Activated CD8-positive, alpha-beta memory T cell treated with anti-CD3 and anti-CD28 coated beads, Interleukin-2, amount 10 ng/mL, durations not matched to agents 7 days and 5 days (primary cell): ENCODE measurements around the gene ALG1L2. TPM values are rescaled to one million over a fixed set of nuclear protein-coding genes. Genes with fewer than 3 reads are reported as not detected.
"Not testable (repeated sequence)": the region's sequence is repeated elsewhere in the genome, so short reads cannot be mapped to it uniquely, and the experiment has no call there.

Experiments
- ATAC-seq: fragments of 150-1000 bp; cut with Tn5 transposase; one replicate; pipeline ENCODE4 v1.10.0; 2021; ENCODE audit warnings: moderate library complexity
- CTCF ChIA-PET: fragments of 350-600 bp; sonication (Branson Sonifier 250); formaldehyde crosslinking; loops from one replicate; lab custom pipeline; 2021; ENCODE audit warnings: antibody characterized with exemption; lab: Charles Lee
- DNase-seq: peaks from one replicate; pipeline ENCODE4 v3.0.0-alpha.2; 2020
- H3K27ac Mint-ChIP-seq: one replicate; pipeline ENCODE4 v1.8.0; 2021; ENCODE audit warnings: mild to moderate bottlenecking, mixed read lengths
- H3K27me3 Mint-ChIP-seq: one replicate; pipeline ENCODE4 v1.8.0; 2021; ENCODE audit warnings: mixed read lengths
- H3K36me3 Mint-ChIP-seq: one replicate; pipeline ENCODE4 v1.8.0; 2021; ENCODE audit warnings: mild to moderate bottlenecking, mixed read lengths
- H3K4me1 Mint-ChIP-seq: one replicate; pipeline ENCODE4 v1.8.0; 2021; ENCODE audit warnings: mixed read lengths
- H3K4me3 Mint-ChIP-seq: one replicate; pipeline ENCODE4 v1.8.0; 2021; ENCODE audit warnings: mild to moderate bottlenecking, moderate library complexity, mixed read lengths
- H3K9me3 Mint-ChIP-seq: one replicate; pipeline ENCODE4 v1.8.0; 2022; ENCODE audit warnings: low read depth, mixed read lengths
- total RNA-seq, 2 experiments: library from RNA; stranded (reverse); gene quantifications; one replicate each; pipeline ENCODE4 v1.2.3, GENCODE V29; 2021

Gene ALG1L2
- total RNA-seq, 2 experiments from 2014 or later, result 0.66 to 1.4 TPM

GRCh38 chr3:130098639-130099385 lies 17.2 kb downstream of the ALG1L2 start:
- H3K4me1 Mint-ChIP-seq, result peaks cover 27% of the 10 kb centered on the region
- not testable (repeated sequence) for H3K27me3 Mint-ChIP-seq, H3K9me3 Mint-ChIP-seq, DNase-seq, H3K4me3 Mint-ChIP-seq, H3K27ac Mint-ChIP-seq, H3K36me3 Mint-ChIP-seq, ATAC-seq
- CTCF ChIA-PET, result interaction anchor here (0.7 to 5.3 kb wide), 9 partner anchors 9 to 204 kb away, joined by 3 to 49 read pairs (median 3); partner anchors contain the start of gene TRH

GRCh38 chr3:130102545-130102944 lies 20.9 kb downstream of the ALG1L2 start:
- H3K9me3 Mint-ChIP-seq, H3K27ac Mint-ChIP-seq, H3K36me3 Mint-ChIP-seq, DNase-seq, ATAC-seq, H3K27me3 Mint-ChIP-seq, H3K4me3 Mint-ChIP-seq, H3K4me1 Mint-ChIP-seq: not testable (repeated sequence)
- CTCF ChIA-PET, result interaction anchor here (0.9 kb wide), 1 partner anchor 161 kb away, joined by 3 read pairs; no protein-coding TSS in a partner anchor

GRCh38 chr3:130104191-130104590 lies 22.6 kb downstream of the ALG1L2 start:
- DNase-seq, H3K36me3 Mint-ChIP-seq, H3K4me3 Mint-ChIP-seq, H3K27me3 Mint-ChIP-seq, H3K4me1 Mint-ChIP-seq, CTCF ChIA-PET, ATAC-seq, H3K9me3 Mint-ChIP-seq: not testable (repeated sequence)
- peak overlapping the region; percentile 46 for H3K27ac Mint-ChIP-seq

- not testable (repeated sequence) for H3K4me3 Mint-ChIP-seq, H3K27ac Mint-ChIP-seq, H3K36me3 Mint-ChIP-seq, H3K9me3 Mint-ChIP-seq, ATAC-seq, H3K27me3 Mint-ChIP-seq, DNase-seq
- peaks cover 16% of the 10 kb centered on the region for H3K4me1 Mint-ChIP-seq
- CTCF ChIA-PET, result interaction anchor here (4.2 kb wide), 1 partner anchor 10 kb away, joined by 17 read pairs; no protein-coding TSS in a partner anchor
Measured at GRCh38 chr3:130107333-130107995, 25.8 kb downstream of the ALG1L2 start.

- not testable (repeated sequence) for H3K27me3 Mint-ChIP-seq, H3K4me3 Mint-ChIP-seq, ATAC-seq, H3K9me3 Mint-ChIP-seq, H3K36me3 Mint-ChIP-seq, H3K27ac Mint-ChIP-seq, DNase-seq
- H3K4me1 Mint-ChIP-seq, result peaks cover 25% of the 10 kb centered on the region
- CTCF ChIA-PET, result interaction anchor here (4.2 kb wide), 1 partner anchor 11 kb away, joined by 17 read pairs; no protein-coding TSS in a partner anchor
Measured at GRCh38 chr3:130108836-130109585, 27.4 kb downstream of the ALG1L2 start.

GRCh38 chr3:130110386-130111169 lies 28.9 kb downstream of the ALG1L2 start:
- Mint-ChIP-seq H3K27ac (peak overlapping the region; percentile 100), H3K4me1 (peaks cover 25% of the 10 kb centered on the region), H3K4me3 (peak overlapping the region; percentile 91)
- ATAC-seq, CTCF ChIA-PET, H3K9me3 Mint-ChIP-seq, H3K27me3 Mint-ChIP-seq, H3K36me3 Mint-ChIP-seq: not testable (repeated sequence)
- DNase-seq, result peak; percentile 51

GRCh38 chr3:130111185-130111864 lies 29.7 kb downstream of the ALG1L2 start:
- Mint-ChIP-seq H3K36me3 (no peaks in the 10 kb centered on the region), H3K4me1 (peaks cover 25% of the 10 kb centered on the region), H3K4me3 (peak overlapping the region; percentile 91), H3K27ac (peak overlapping the region; percentile 100), H3K9me3 (no peaks in the 10 kb centered on the region), H3K27me3 (no peaks in the 10 kb centered on the region)
- peak; percentile 99 for DNase-seq
- CTCF ChIA-PET, result interaction anchor here (1.5 kb wide), 1 partner anchor 169 kb away, joined by 4 read pairs; no protein-coding TSS in a partner anchor
- peak; percentile 100 for ATAC-seq

- not testable (repeated sequence) for H3K27me3 Mint-ChIP-seq
Measured at GRCh38 chr3:130111865-130112747, 30.5 kb downstream of the ALG1L2 start.

GRCh38 chr3:130112748-130113073 lies 31.1 kb downstream of the ALG1L2 start:
- H3K27me3 Mint-ChIP-seq, DNase-seq, H3K36me3 Mint-ChIP-seq, H3K9me3 Mint-ChIP-seq, ATAC-seq: not testable (repeated sequence)
- Mint-ChIP-seq H3K27ac (peak overlapping the region; percentile 100), H3K4me3 (peak overlapping the region; percentile 91), H3K4me1 (peaks cover 25% of the 10 kb centered on the region)
- CTCF ChIA-PET, result interaction anchor here (1.5 kb wide), 1 partner anchor 170 kb away, joined by 4 read pairs; no protein-coding TSS in a partner anchor

More at GRCh38 chr3:130111865-130112747, 30.5 kb downstream of the ALG1L2 start:
- CTCF ChIA-PET, result interaction anchor here (1.5 kb wide), 1 partner anchor 170 kb away, joined by 4 read pairs; no protein-coding TSS in a partner anchor
- H3K4me1 Mint-ChIP-seq, result peaks cover 25% of the 10 kb centered on the region
- DNase-seq (peak; percentile 100), ATAC-seq (peak; percentile 59)
- peak overlapping the region; percentile 91 for H3K4me3 Mint-ChIP-seq
- H3K36me3 Mint-ChIP-seq, H3K9me3 Mint-ChIP-seq: not testable (repeated sequence)
- H3K27ac Mint-ChIP-seq, result peak overlapping the region; percentile 100

GRCh38 chr3:130115400-130115799 lies 33.8 kb downstream of the ALG1L2 start:
- H3K27ac Mint-ChIP-seq, CTCF ChIA-PET, H3K27me3 Mint-ChIP-seq, H3K9me3 Mint-ChIP-seq, DNase-seq, ATAC-seq, H3K36me3 Mint-ChIP-seq, H3K4me3 Mint-ChIP-seq: not testable (repeated sequence)
- peaks cover 16% of the 10 kb centered on the region for H3K4me1 Mint-ChIP-seq

GRCh38 chr3:130117933-130118332 lies 36.3 kb downstream of the ALG1L2 start:
- DNase-seq, result no peak
- CTCF ChIA-PET, result no interaction called here
- Mint-ChIP-seq H3K27ac (no peak overlapping the region), H3K4me1 (peaks cover 5% of the 10 kb centered on the region), H3K27me3 (no peaks in the 10 kb centered on the region), H3K4me3 (no peak overlapping the region), H3K9me3 (no peaks in the 10 kb centered on the region), H3K36me3 (no peaks in the 10 kb centered on the region)
- ATAC-seq, result no peak
